ENCODE results near the gene CUEDC1.

- TF ChIP-seq EZH2 (IDR thresholded peaks at IDR 0.05; ENCODE audit: insufficient read depth, poor library complexity, severe bottlenecking) (no peak), EZH2phosphoT487 (IDR thresholded peaks at IDR 0.05; ENCODE audit: insufficient read depth, low read depth) (no peak)
Measured at GRCh38 chr17:57811638-57812280, 143.5 kb downstream of the CUEDC1 start.
